GM18858 (cell line): ENCODE measurements around the gene AP1AR.
"Not testable (repeated sequence)": the region's sequence is repeated elsewhere in the genome, so short reads cannot be mapped to it uniquely, and the experiment has no call there.

Experiments
- ATAC-seq: cut with Tn5 transposase; IDR thresholded peaks from one replicate; pipeline ENCODE4 v1.9.1; 2021; ENCODE audit not compliant: unreplicated experiment

The AP1AR gene

GRCh38 chr4:112231779-112232713 is at the start of gene AP1AR:
AP1AR (plus strand) TSS chr4:112231787; CDS start chr4:112232092, 305 bp downstream.
- ATAC-seq, result peak; percentile 35

- ATAC-seq, result no peak
Measured at GRCh38 chr4:112182604-112183003, 49.0 kb upstream of the AP1AR start.

- ATAC-seq, result no peak
Measured at GRCh38 chr4:112183252-112183651, 48.3 kb upstream of the AP1AR start.

- no peak for ATAC-seq
Measured at GRCh38 chr4:112184438-112184837, 47.1 kb upstream of the AP1AR start.

GRCh38 chr4:112185334-112185733 is 46.3 kb upstream of the AP1AR start:
- ATAC-seq, result no peak

- ATAC-seq, result no peak
Measured at GRCh38 chr4:112185740-112186670, 45.6 kb upstream of the AP1AR start.

- no peak for ATAC-seq
Measured at GRCh38 chr4:112189754-112190153, 41.8 kb upstream of the AP1AR start.

- no peak for ATAC-seq
Measured at GRCh38 chr4:112190684-112191083, 40.9 kb upstream of the AP1AR start.

- no peak for ATAC-seq
Measured at GRCh38 chr4:112196461-112196860, 35.1 kb upstream of the AP1AR start.

- peak; percentile 2 for ATAC-seq
Measured at GRCh38 chr4:112199041-112199440, 32.5 kb upstream of the AP1AR start.

GRCh38 chr4:112201915-112202505 is 29.6 kb upstream of the AP1AR start:
- peak; percentile 33 for ATAC-seq

GRCh38 chr4:112203593-112203992 is 28.0 kb upstream of the AP1AR start:
- no peak for ATAC-seq

- no peak for ATAC-seq
Measured at GRCh38 chr4:112206431-112206830, 25.2 kb upstream of the AP1AR start.

GRCh38 chr4:112208137-112209095 is 23.2 kb upstream of the AP1AR start:
- not testable (repeated sequence) for ATAC-seq

GRCh38 chr4:112210777-112211176 is 20.8 kb upstream of the AP1AR start:
- ATAC-seq, result no peak

- no peak for ATAC-seq
Measured at GRCh38 chr4:112213091-112213490, 18.5 kb upstream of the AP1AR start.

- ATAC-seq, result no peak
Measured at GRCh38 chr4:112213856-112214255, 17.7 kb upstream of the AP1AR start.

- no peak for ATAC-seq
Measured at GRCh38 chr4:112214390-112215264, 17.0 kb upstream of the AP1AR start.

- no peak for ATAC-seq
Measured at GRCh38 chr4:112219826-112220366, 11.7 kb upstream of the AP1AR start.
